Mesothelial cell of epicardium (in vitro differentiated cells): ENCODE data around the gene CDKAL1. TPM values are rescaled to one million over a fixed set of nuclear protein-coding genes. Genes with fewer than 3 reads are reported as not detected.

Experiments used
- DNase-seq, 2 experiments: peaks; one replicate each; pipeline ENCODE4 v3.0.0; 2021; ENCODE audit warnings: low spot score in 2 of 2; ENCODE audit not compliant: unreplicated experiment in 2 of 2
- H3K27ac Mint-ChIP-seq: 2 replicates; pipeline ENCODE4 v1.8.0; 2021; ENCODE audit warnings: mixed read lengths
- H3K27me3 Mint-ChIP-seq: 2 replicates; pipeline ENCODE4 v1.8.0; 2021; ENCODE audit warnings: low read depth, mixed read lengths
- H3K36me3 Mint-ChIP-seq: 2 replicates; pipeline ENCODE4 v1.8.0; 2021; ENCODE audit warnings: mixed read lengths
- H3K4me1 Mint-ChIP-seq: 2 replicates; pipeline ENCODE4 v1.8.0; 2021; ENCODE audit warnings: mixed read lengths
- H3K4me3 Mint-ChIP-seq: 2 replicates; pipeline ENCODE4 v1.8.0; 2021; ENCODE audit warnings: mild to moderate bottlenecking, moderate library complexity, mixed read lengths
- H3K9me3 Mint-ChIP-seq: 2 replicates; pipeline ENCODE4 v1.8.0; 2021; ENCODE audit warnings: mixed read lengths
- CTCF ChIP-seq: fragments of 200-600 bp; sonication (generic); IDR thresholded peaks from one replicate; pipeline ENCODE4 v1.5.0; 2021; ENCODE audit warnings: antibody characterized with exemption; ENCODE audit not compliant: unreplicated experiment
- total RNA-seq: library from RNA; stranded (reverse); gene quantifications from 3 replicates; pipeline ENCODE4 v1.2.1, GENCODE V29; 2021

CDKAL1 gene
- total RNA-seq, 1 donor from 2014 or later = 22.6 TPM

GRCh38 chr6:20554817-20555216, 20.6 kb downstream of the CDKAL1 start:
- peaks cover 26% of the 10 kb centered on the region for H3K36me3 Mint-ChIP-seq
- no peak overlapping the region for H3K27ac Mint-ChIP-seq
- no peak for TF ChIP-seq CTCF
- H3K4me1 Mint-ChIP-seq = no peaks in the 10 kb centered on the region
- H3K4me3 Mint-ChIP-seq = no peak overlapping the region
- no peak for DNase-seq
- peaks cover 10% of the 10 kb centered on the region for H3K9me3 Mint-ChIP-seq
- H3K27me3 Mint-ChIP-seq = no peaks in the 10 kb centered on the region

DNA sequence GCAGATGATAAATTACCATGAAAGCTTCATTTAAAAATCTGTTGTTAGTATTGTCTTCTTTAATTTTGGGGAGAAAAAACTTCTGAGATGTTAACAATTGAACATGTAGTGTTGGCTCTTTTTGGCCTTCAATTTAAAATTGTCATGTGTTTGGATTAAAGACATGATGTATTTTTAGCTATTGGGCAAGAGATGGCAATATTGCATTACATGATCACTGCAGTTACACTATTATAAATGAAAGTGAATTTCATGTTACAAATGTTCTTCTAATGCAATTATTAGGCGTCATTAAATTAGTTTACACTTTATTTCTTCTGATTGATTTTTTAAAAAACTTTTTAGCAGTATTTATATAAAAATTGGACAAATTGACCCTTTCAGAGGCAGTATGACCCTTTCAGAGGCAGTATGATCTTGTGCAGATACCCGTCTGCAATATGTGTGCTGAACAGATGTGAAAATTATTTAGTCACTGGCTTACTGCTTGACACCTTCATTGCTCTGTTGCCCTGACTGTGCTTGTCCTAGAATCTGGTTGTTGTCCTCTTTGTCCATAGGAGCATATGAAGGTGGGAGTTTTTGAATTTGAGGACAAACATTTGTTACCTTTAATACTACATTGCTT, 25.8 kb downstream of the CDKAL1 start:
- no peak for DNase-seq
- H3K4me3 Mint-ChIP-seq = no peak overlapping the region
- no peaks in the 10 kb centered on the region for H3K27me3 Mint-ChIP-seq
- peaks cover under 1% of the 10 kb centered on the region for H3K9me3 Mint-ChIP-seq
- H3K4me1 Mint-ChIP-seq = peaks cover 17% of the 10 kb centered on the region
- no peak for TF ChIP-seq CTCF
- H3K27ac Mint-ChIP-seq = no peak overlapping the region
- H3K36me3 Mint-ChIP-seq = peaks cover 9% of the 10 kb centered on the region

DNA sequence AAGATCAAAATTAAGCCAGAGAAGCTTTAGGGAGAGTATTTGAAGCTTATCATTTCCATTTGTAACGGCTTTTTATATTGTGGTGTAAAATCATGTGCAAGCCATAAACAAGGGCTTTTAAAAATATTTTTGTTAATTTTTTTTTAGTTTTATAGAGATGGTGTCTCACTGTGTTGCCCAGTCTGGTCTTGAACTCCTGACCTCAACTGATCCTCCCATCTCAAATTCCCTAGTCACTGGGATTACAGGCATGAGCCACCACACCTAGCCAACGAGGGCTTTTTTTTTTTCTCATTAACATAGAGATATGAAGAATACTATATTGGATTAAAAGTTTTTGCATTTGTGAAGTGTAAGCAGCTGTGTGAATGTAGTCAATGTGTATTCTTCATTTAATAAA, 29.1 kb downstream of the CDKAL1 start:
- Mint-ChIP-seq H3K4me3 (no peak overlapping the region), H3K4me1 (peaks cover 33% of the 10 kb centered on the region), H3K36me3 (peaks cover 7% of the 10 kb centered on the region), H3K27ac (no peak overlapping the region), H3K27me3 (no peaks in the 10 kb centered on the region), H3K9me3 (no peaks in the 10 kb centered on the region)
- no peak for DNase-seq
- TF ChIP-seq CTCF = no peak

- H3K9me3 Mint-ChIP-seq = peaks cover 4% of the 10 kb centered on the region
- no peak overlapping the region for H3K4me3 Mint-ChIP-seq
- H3K4me1 Mint-ChIP-seq = peaks cover 37% of the 10 kb centered on the region
- TF ChIP-seq CTCF = peak; percentile 81
- peak overlapping the region; percentile 66 for H3K27ac Mint-ChIP-seq
- peaks cover 6% of the 10 kb centered on the region for H3K36me3 Mint-ChIP-seq
- no peaks in the 10 kb centered on the region for H3K27me3 Mint-ChIP-seq
- DNase-seq = no peak
Observed at GRCh38 chr6:20564269-20564668, 30.0 kb downstream of the CDKAL1 start.

GRCh38 chr6:20564777-20565176, 30.5 kb downstream of the CDKAL1 start:
- peaks cover 4% of the 10 kb centered on the region for H3K9me3 Mint-ChIP-seq

More at GRCh38 chr6:20564777-20565176, 30.5 kb downstream of the CDKAL1 start:
- peak overlapping the region; percentile 66 for H3K27ac Mint-ChIP-seq
- no peak overlapping the region for H3K4me3 Mint-ChIP-seq
- TF ChIP-seq CTCF = no peak
- H3K36me3 Mint-ChIP-seq = peaks cover 6% of the 10 kb centered on the region
- H3K4me1 Mint-ChIP-seq = peaks cover 41% of the 10 kb centered on the region
- H3K27me3 Mint-ChIP-seq = no peaks in the 10 kb centered on the region
- no peak for DNase-seq
